GF-D8 (cell line): ENCODE results near the gene TGFBR2.
"Not testable (repeated sequence)": the region's sequence is repeated elsewhere in the genome, so short reads cannot be mapped to it uniquely, and the experiment has no call there.

Experiments used
- DNase-seq: peaks from one replicate; lab custom pipeline; 2025; lab: John Stamatoyannopoulos, UW

Gene TGFBR2

GRCh38 chr3:30619318-30619717 lies 12.9 kb downstream of the TGFBR2 start:
- no peak for DNase-seq

- no peak for DNase-seq
Observed at GRCh38 chr3:30620402-30621360, 14.3 kb downstream of the TGFBR2 start.

GRCh38 chr3:30621576-30621975 lies 15.2 kb downstream of the TGFBR2 start:
- no peak for DNase-seq

- no peak for DNase-seq
Observed at GRCh38 chr3:30622047-30622545, 15.7 kb downstream of the TGFBR2 start.

- no peak for DNase-seq
Observed at GRCh38 chr3:30622790-30623189, 16.4 kb downstream of the TGFBR2 start.

- DNase-seq, result no peak
Observed at GRCh38 chr3:30623351-30623750, 16.9 kb downstream of the TGFBR2 start.

GRCh38 chr3:30624480-30624879 lies 18.1 kb downstream of the TGFBR2 start:
- not testable (repeated sequence) for DNase-seq

GRCh38 chr3:30625541-30626438 lies 19.4 kb downstream of the TGFBR2 start:
- no peak for DNase-seq

GRCh38 chr3:30626443-30627180 lies 20.2 kb downstream of the TGFBR2 start:
- no peak for DNase-seq

GRCh38 chr3:30628205-30628900 lies 22.0 kb downstream of the TGFBR2 start:
- no peak for DNase-seq

- peak; percentile 13 for DNase-seq
Observed at GRCh38 chr3:30628901-30629590, 22.6 kb downstream of the TGFBR2 start.

GRCh38 chr3:30629746-30630145 lies 23.3 kb downstream of the TGFBR2 start:
- no peak for DNase-seq

GRCh38 chr3:30630238-30631030 lies 24.0 kb downstream of the TGFBR2 start:
- no peak for DNase-seq

- DNase-seq, result peak; percentile 21
Observed at GRCh38 chr3:30631243-30631904, 25.0 kb downstream of the TGFBR2 start.

GRCh38 chr3:30632065-30632464 lies 25.7 kb downstream of the TGFBR2 start:
- no peak for DNase-seq

- no peak for DNase-seq
Observed at GRCh38 chr3:30632521-30632920, 26.1 kb downstream of the TGFBR2 start.

- DNase-seq, result no peak
Observed at GRCh38 chr3:30633718-30634117, 27.3 kb downstream of the TGFBR2 start.

GRCh38 chr3:30634761-30635735 lies 28.6 kb downstream of the TGFBR2 start:
- DNase-seq, result no peak
